Fibroblast of mammary gland (primary cell): ENCODE measurements around the gene C5orf63.
"Not testable (repeated sequence)": the region's sequence is repeated elsewhere in the genome, so short reads cannot be mapped to it uniquely, and the experiment has no call there.

ENCODE experiments used
- DNase-seq: peaks from one replicate; pipeline ENCODE4 v3.0.0-alpha.2; 2010; ENCODE audit warnings: low read depth
- H3K4me3 ChIP-seq: 2 replicates; pipeline ENCODE4 v1.5.1; 2011; ENCODE audit warnings: low read depth, mild to moderate bottlenecking, low read length, moderate library complexity; ENCODE audit not compliant: control insufficient read depth
- TF ChIP-seq, protein P1 (sequence below): conservative IDR thresholded peaks from 2 replicates; pipeline ENCODE4 v1.5.1; 2011; ENCODE audit warnings: low read depth, low read length, inconsistent platforms; ENCODE audit not compliant: control insufficient read depth, insufficient read depth

The C5orf63 gene

DNA sequence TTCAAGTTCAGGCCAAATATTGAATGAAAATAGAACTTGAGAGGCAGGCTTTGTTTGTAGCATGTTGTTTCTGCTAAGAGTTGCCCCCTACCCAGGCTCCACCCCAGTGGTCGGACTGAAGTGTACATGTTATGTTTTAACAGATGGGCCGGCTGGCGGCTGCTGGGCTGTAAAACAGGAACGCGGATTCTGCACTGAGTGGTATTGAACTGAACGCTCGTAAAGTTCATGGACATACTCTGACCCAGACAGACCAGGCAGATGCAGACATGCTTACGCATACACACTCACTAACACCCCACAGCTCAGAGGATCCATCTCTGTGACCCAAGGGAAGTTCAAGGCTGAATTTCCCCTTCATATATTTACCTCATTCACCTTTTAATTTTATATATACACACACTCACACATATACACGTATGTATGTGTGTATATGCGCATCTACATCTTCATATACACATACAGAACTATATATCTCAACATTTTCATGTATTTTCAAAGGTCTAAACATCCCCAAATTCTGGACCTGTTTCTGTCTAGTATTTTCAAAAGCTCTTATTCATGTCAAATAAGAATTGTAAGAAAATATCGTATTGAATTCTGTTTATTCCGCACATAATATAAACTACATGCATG, 44.4 kb downstream of the C5orf63 start:
- TF ChIP-seq, protein P1, sequence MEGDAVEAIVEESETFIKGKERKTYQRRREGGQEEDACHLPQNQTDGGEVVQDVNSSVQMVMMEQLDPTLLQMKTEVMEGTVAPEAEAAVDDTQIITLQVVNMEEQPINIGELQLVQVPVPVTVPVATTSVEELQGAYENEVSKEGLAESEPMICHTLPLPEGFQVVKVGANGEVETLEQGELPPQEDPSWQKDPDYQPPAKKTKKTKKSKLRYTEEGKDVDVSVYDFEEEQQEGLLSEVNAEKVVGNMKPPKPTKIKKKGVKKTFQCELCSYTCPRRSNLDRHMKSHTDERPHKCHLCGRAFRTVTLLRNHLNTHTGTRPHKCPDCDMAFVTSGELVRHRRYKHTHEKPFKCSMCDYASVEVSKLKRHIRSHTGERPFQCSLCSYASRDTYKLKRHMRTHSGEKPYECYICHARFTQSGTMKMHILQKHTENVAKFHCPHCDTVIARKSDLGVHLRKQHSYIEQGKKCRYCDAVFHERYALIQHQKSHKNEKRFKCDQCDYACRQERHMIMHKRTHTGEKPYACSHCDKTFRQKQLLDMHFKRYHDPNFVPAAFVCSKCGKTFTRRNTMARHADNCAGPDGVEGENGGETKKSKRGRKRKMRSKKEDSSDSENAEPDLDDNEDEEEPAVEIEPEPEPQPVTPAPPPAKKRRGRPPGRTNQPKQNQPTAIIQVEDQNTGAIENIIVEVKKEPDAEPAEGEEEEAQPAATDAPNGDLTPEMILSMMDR, result no peak
- peak; percentile 58 for DNase-seq
- peak overlapping the region; percentile 82 for H3K4me3 ChIP-seq

GRCh38 chr5:127027539-127027938, 45.8 kb downstream of the C5orf63 start:
- TF ChIP-seq, protein P1, result no peak
- DNase-seq, result no peak
- no peak overlapping the region for H3K4me3 ChIP-seq

- no peak overlapping the region for H3K4me3 ChIP-seq
- TF ChIP-seq, protein P1, result no peak
These were observed 47.1 kb downstream of the C5orf63 start for GRCh38 chr5:127026166-127026565.

GRCh38 chr5:127025467-127025866, 47.8 kb downstream of the C5orf63 start:
- no peak for DNase-seq
- TF ChIP-seq, protein P1, result no peak
- no peak overlapping the region for H3K4me3 ChIP-seq

More at GRCh38 chr5:127026166-127026565, 47.1 kb downstream of the C5orf63 start:
- DNase-seq, result no peak

GRCh38 chr5:127024821-127025220, 48.5 kb downstream of the C5orf63 start:
- DNase-seq, result no peak
- H3K4me3 ChIP-seq, result no peak overlapping the region
- TF ChIP-seq, protein P1, result no peak

- not testable (repeated sequence) for DNase-seq, H3K4me3 ChIP-seq
These were observed 49.6 kb downstream of the C5orf63 start for GRCh38 chr5:127023552-127024191.

DNA sequence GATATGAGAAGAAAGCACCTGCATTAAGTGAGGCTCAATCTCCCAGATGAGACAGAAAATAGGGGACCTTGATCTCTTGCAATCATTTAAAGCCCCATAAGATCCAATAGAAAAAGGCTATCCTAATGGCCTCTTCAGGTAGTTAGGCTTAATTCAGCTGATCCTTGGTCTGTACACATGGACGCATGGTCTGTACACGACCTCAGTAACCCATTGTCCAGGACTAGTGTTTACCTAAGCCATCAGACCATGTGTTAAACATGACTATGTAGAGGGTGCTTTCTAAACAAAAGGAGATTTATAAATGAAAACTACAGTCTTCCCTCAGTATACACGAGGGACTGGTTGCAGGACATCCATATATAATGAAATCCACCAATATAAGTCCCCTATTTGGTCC, 50.5 kb downstream of the C5orf63 start:
- no peak for DNase-seq
- TF ChIP-seq, protein P1, result no peak
- H3K4me3 ChIP-seq, result no peak overlapping the region
